ENCODE results near the gene KCNN1.

The KCNN1 gene

DNA sequence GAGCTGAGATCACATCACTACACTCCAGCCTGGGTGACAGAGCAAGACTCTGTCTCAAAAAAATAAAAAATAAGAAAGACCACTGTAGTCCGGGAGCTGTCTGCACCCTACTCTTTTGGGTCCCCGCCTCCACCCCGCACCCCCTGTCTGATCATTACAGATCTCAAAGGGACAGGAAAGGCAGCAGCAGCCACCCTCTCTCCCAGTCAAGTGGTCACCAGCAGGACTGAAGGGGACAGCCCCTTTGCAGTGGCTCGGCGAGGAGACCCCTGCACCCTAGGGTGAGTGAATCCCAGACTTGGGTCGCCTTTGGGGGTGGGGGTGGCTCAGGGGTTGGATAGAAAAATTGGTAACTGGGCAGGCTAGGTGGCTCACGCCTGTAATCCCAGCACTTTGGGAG lies 12.5 kb upstream of the KCNN1 start:
- DNase-seq (ENCODE audit: low read depth): no peak
- no peak overlapping the region for H3K4me3 ChIP-seq (ENCODE audit: low read depth, low read length)
- TF ChIP-seq POLR2A (IDR thresholded peaks at IDR 0.05; ENCODE audit: extremely low read depth, insufficient read length) (no peak), MYC (IDR thresholded peaks at IDR 0.05; ENCODE audit: low read depth, low read length) (no peak)
- TF ChIP-seq, protein P1, sequence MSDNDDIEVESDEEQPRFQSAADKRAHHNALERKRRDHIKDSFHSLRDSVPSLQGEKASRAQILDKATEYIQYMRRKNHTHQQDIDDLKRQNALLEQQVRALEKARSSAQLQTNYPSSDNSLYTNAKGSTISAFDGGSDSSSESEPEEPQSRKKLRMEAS (IDR thresholded peaks at IDR 0.05; ENCODE audit: low read depth, low read length): no peak
- TF ChIP-seq, protein P2, sequence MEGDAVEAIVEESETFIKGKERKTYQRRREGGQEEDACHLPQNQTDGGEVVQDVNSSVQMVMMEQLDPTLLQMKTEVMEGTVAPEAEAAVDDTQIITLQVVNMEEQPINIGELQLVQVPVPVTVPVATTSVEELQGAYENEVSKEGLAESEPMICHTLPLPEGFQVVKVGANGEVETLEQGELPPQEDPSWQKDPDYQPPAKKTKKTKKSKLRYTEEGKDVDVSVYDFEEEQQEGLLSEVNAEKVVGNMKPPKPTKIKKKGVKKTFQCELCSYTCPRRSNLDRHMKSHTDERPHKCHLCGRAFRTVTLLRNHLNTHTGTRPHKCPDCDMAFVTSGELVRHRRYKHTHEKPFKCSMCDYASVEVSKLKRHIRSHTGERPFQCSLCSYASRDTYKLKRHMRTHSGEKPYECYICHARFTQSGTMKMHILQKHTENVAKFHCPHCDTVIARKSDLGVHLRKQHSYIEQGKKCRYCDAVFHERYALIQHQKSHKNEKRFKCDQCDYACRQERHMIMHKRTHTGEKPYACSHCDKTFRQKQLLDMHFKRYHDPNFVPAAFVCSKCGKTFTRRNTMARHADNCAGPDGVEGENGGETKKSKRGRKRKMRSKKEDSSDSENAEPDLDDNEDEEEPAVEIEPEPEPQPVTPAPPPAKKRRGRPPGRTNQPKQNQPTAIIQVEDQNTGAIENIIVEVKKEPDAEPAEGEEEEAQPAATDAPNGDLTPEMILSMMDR (IDR thresholded peaks at IDR 0.05; ENCODE audit: low read depth, low read length): no peak

DNA sequence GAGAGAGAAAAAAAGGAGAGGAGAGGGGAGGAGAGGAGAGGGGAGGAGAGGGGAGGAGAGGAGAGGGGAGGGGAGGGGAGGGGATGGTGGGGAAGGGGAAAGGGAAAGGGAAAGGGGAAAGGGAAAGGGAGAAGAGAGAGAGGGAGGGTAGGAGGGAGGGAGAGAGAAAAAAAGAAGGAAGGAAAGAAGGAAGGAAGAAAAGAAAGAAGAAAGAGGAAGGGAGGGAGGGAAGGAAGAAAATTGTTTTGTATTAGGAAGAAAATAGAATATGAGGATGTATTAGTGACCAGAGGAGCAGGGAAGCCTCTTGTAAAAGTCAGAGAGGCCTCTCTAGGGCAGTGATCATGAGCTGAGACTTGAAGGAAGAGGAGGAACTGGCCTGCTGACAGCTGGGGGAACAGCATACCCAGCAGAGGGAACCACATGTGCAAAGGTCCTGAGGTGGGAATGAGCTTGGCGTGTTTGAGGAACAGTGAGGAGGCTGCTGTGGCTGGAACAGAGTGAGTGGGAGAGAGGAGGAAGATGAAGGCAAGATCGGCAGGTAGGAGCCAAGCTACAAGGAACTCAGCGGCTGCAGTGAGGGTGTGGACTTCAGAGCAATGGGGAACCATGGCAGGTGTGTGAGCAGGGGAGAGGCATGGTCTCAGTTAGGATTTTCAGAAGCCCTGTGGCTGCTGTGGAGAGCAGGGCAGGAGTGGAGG lies 9.6 kb upstream of the KCNN1 start:
- no peak overlapping the region for H3K4me3 ChIP-seq (ENCODE audit: low read depth, low read length)
- no peak for DNase-seq (ENCODE audit: low read depth)
- TF ChIP-seq MYC (IDR thresholded peaks at IDR 0.05; ENCODE audit: low read depth, low read length): no peak
- TF ChIP-seq POLR2A (IDR thresholded peaks at IDR 0.05; ENCODE audit: extremely low read depth, insufficient read length): no peak
- TF ChIP-seq, protein P1 (IDR thresholded peaks at IDR 0.05; ENCODE audit: low read depth, low read length): no peak
- TF ChIP-seq, protein P2 (IDR thresholded peaks at IDR 0.05; ENCODE audit: low read depth, low read length): no peak

DNA sequence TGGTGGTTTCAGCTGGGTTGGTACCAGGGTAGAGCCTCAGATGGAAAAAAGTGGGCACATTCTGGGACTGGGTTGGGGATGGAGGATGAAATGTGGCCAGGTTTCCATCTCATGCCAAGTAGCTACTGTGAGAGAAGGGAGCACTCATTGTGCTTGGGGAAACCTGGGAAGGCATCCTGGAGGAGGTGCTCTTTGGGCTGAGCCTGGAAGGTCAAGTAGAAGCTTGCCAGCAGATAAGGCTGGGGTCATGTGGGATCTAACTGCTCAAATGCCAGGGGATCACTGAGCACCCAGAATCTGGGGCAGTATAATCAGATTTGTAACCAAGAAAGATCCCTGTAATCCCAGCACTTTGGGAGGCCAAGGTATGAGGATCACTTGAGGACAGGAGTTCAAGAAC lies 9.0 kb upstream of the KCNN1 start:
- TF ChIP-seq, protein P1 (IDR thresholded peaks at IDR 0.05; ENCODE audit: low read depth, low read length): no peak
- TF ChIP-seq, protein P2 (IDR thresholded peaks at IDR 0.05; ENCODE audit: low read depth, low read length): no peak
- TF ChIP-seq MYC (IDR thresholded peaks at IDR 0.05; ENCODE audit: low read depth, low read length) (no peak), POLR2A (IDR thresholded peaks at IDR 0.05; ENCODE audit: extremely low read depth, insufficient read length) (no peak)
- no peak for DNase-seq (ENCODE audit: low read depth)
- H3K4me3 ChIP-seq (ENCODE audit: low read depth, low read length): no peak overlapping the region

DNA sequence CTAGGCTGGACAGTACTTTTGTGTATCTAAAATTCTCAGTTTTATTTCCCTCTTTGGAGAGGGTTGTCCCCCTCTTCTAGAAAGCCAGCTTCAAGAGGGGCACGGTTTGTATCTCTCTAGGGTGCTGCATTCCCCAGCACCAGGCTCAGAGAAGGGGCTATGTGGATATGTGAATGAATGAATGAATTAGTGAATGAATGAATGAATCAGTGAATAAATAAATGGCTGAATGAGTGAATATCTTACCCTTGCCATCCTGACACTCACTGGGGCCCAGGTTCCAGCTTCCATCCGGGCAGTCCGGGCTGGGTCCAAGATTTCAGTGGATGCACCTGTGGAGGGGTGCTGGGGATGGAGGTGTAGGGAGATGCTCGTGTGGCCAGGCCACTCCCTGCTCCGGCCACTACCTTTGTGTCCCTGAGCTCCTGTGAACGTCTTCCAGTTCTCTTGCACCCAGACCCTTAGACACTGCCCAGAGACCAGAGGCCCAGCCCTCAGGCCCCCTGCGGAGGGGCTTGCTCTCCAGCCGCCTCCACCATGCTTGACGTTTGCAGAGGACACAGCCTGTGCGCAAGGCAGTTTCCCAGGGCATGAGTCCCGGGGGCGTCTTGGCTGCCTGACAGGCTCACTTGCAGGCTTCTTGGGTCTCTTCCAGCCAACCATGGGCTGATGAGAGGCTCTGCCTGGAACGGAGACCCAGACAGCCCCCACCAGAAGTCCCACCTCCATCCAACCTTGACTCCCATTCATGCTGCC lies 2.8 kb upstream of the KCNN1 start:
- no peak overlapping the region for H3K4me3 ChIP-seq (ENCODE audit: low read depth, low read length)
- TF ChIP-seq POLR2A (IDR thresholded peaks at IDR 0.05; ENCODE audit: extremely low read depth, insufficient read length) (no peak), MYC (IDR thresholded peaks at IDR 0.05; ENCODE audit: low read depth, low read length) (no peak)
- TF ChIP-seq, protein P2 (IDR thresholded peaks at IDR 0.05; ENCODE audit: low read depth, low read length): no peak
- TF ChIP-seq, protein P1 (IDR thresholded peaks at IDR 0.05; ENCODE audit: low read depth, low read length): no peak
- no peak for DNase-seq (ENCODE audit: low read depth)

DNA sequence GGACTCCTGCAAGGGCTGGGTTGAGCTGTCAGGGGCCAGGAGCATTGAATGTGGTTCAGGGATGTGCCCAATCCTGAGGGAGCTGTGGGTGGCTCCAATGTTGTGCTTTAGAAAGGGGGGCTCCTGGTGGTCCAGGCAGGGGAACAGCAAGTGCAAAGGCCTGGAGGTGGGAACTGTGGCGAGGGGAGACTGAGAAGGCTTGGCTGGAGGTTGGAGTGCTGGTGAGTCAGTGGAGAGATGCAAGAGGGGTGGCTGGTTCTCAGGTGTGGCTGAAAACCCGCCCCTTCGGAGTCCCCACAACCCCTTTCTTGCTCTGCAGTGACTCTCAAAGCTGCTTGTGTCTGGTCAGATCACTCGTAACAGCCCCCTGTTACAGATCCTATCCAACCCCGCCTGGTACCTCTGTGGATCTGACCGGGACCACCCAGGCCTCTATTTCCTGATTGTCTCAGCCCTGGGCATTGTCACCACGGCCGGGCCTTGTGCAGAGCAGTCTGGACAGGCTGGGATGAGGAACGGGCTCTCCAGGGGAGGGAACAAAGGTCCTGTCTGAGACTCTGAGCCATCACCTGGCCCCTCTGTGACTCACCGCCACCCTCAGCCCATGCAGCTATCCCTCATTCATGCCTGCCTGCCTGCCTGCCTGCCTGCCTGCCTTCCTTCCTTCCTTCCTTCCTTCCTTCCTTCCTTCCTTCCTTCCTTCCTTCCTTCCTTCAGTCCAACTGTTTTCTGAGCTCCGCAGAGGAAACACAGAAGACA lies 1.4 kb upstream of the KCNN1 start:
- DNase-seq (ENCODE audit: low read depth): no peak
- no peak overlapping the region for H3K4me3 ChIP-seq (ENCODE audit: low read depth, low read length)
- TF ChIP-seq POLR2A (IDR thresholded peaks at IDR 0.05; ENCODE audit: extremely low read depth, insufficient read length): no peak
- TF ChIP-seq, protein P1 (IDR thresholded peaks at IDR 0.05; ENCODE audit: low read depth, low read length): no peak
- TF ChIP-seq, protein P2 (IDR thresholded peaks at IDR 0.05; ENCODE audit: low read depth, low read length): no peak
- no peak for TF ChIP-seq MYC (IDR thresholded peaks at IDR 0.05; ENCODE audit: low read depth, low read length)

All from NB4 (cell line).